HUDEP-2 (cell line): ENCODE results near the gene RHOC.

ENCODE experiments used
- DNase-seq, 76 experiments: peaks; one replicate each; lab custom pipeline; 2025; ENCODE audit not compliant: unreplicated experiment in 76 of 76; lab: John Stamatoyannopoulos, UW

The RHOC gene

GRCh38 chr1:112718691-112719418, 11.9 kb upstream of the RHOC start:
- peak in 65 of 76 experiments; percentile 11 to 81 (median 56) for DNase-seq

- DNase-seq, result no peak
Measured at GRCh38 chr1:112717263-112717873, 10.4 kb upstream of the RHOC start.

GRCh38 chr1:112716133-112716720, 9.3 kb upstream of the RHOC start:
- peak in 71 of 76 experiments; percentile 4 to 84 (median 64) for DNase-seq

GRCh38 chr1:112715264-112716053, 8.5 kb upstream of the RHOC start, which contains the start of gene PPM1J:
TSS of gene PPM1J (minus strand) at chr1:112715332. CDS start at chr1:112715301, 31 bp downstream.
- DNase-seq, result peak; percentile 13 to 99 (median 97)

GRCh38 chr1:112714313-112715263, 7.7 kb upstream of the RHOC start:
- DNase-seq, result no peak

- DNase-seq, result no peak
Measured at GRCh38 chr1:112713466-112714312, 6.8 kb upstream of the RHOC start.

GRCh38 chr1:112712701-112713128, 5.8 kb upstream of the RHOC start:
- DNase-seq, result no peak

- no peak for DNase-seq
Measured at GRCh38 chr1:112712191-112712590, 5.3 kb upstream of the RHOC start.

GRCh38 chr1:112711670-112712069, 4.7 kb upstream of the RHOC start:
- DNase-seq, result no peak

- DNase-seq, result no peak
Measured at GRCh38 chr1:112711041-112711440, 4.1 kb upstream of the RHOC start.

GRCh38 chr1:112710586-112710985, 3.7 kb upstream of the RHOC start:
- DNase-seq, result no peak

GRCh38 chr1:112710159-112710558, 3.2 kb upstream of the RHOC start:
- no peak for DNase-seq

- peak in 1 of 76 experiments; percentile 32 for DNase-seq
Measured at GRCh38 chr1:112708489-112708888, 1.6 kb upstream of the RHOC start.

GRCh38 chr1:112708002-112708448, 1.1 kb upstream of the RHOC start:
- DNase-seq, result no peak

- peak in 69 of 76 experiments; percentile 9 to 82 (median 58) for DNase-seq
Measured at GRCh38 chr1:112707221-112708001, 484 bp upstream of the RHOC start.

- DNase-seq, result peak in 13 of 76 experiments; percentile 7 to 41 (median 24)
Measured at GRCh38 chr1:112704934-112705627, 1.8 kb downstream of the RHOC start.

- no peak for DNase-seq
Measured at GRCh38 chr1:112704391-112704933, 2.5 kb downstream of the RHOC start.
